ENCODE results near the gene ZNF329. TPM values are rescaled to one million over a fixed set of nuclear protein-coding genes. Genes with fewer than 3 reads are reported as not detected.

Gene ZNF329
- total RNA-seq, 1 experiment from 2014 or later: 13.1 TPM

DNA sequence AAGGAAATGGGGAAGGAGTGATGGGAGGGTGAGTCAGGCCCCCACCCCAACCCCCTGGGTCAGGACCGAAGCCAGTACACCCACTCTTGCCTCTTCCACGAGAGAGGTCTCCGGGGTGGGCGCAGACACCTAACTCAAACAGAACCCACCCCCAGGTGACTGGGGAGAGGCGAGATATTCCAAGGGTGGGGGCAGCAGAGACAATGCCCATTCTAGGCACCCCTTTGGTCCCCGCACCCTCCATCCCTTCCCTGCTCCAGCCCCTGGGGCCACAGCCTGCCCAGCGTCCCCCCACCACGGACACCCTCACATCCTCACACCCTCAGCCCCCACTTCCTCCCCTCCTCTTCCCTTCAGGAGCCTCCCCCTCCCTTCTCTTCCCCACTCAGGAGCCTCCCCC is 53.2 kb downstream of the ZNF329 start:
- intact Hi-C loops (cut with micrococcal nuclease; ENCODE audit: unreplicated experiment): no loop called here
- no peaks in the 10 kb centered on the region for H3K4me1 ChIP-seq (ENCODE audit: insufficient read depth, low read length, poor library complexity, severe bottlenecking)
- H3K27ac ChIP-seq (ENCODE audit: low read depth, low read length, poor library complexity, severe bottlenecking): no peak overlapping the region
- CTCF ChIA-PET: no interaction called here
- no peak for TF ChIP-seq EZH2 (IDR thresholded peaks at IDR 0.05; ENCODE audit: borderline replicate concordance, low read depth, low read length, poor library complexity, severe bottlenecking)
- TF ChIP-seq, protein P1, sequence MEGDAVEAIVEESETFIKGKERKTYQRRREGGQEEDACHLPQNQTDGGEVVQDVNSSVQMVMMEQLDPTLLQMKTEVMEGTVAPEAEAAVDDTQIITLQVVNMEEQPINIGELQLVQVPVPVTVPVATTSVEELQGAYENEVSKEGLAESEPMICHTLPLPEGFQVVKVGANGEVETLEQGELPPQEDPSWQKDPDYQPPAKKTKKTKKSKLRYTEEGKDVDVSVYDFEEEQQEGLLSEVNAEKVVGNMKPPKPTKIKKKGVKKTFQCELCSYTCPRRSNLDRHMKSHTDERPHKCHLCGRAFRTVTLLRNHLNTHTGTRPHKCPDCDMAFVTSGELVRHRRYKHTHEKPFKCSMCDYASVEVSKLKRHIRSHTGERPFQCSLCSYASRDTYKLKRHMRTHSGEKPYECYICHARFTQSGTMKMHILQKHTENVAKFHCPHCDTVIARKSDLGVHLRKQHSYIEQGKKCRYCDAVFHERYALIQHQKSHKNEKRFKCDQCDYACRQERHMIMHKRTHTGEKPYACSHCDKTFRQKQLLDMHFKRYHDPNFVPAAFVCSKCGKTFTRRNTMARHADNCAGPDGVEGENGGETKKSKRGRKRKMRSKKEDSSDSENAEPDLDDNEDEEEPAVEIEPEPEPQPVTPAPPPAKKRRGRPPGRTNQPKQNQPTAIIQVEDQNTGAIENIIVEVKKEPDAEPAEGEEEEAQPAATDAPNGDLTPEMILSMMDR (conservative IDR thresholded peaks at IDR 0.05; ENCODE audit: low read depth, low read length): no peak
- peak overlapping the region; percentile 78 for H3K4me3 ChIP-seq (ENCODE audit: low read depth, low read length, poor library complexity, severe bottlenecking)
- no peaks in the 10 kb centered on the region for H3K27me3 ChIP-seq (replicated peaks; ENCODE audit: insufficient read depth, low read depth, low read length, poor library complexity)
- no peaks in the 10 kb centered on the region for H3K36me3 ChIP-seq (ENCODE audit: insufficient read depth, low read length, poor library complexity, severe bottlenecking)
- no peak for DNase-seq (ENCODE audit: low spot score)
- peaks cover 25% of the 10 kb centered on the region for H3K9me3 ChIP-seq (ENCODE audit: low read depth, low read length, poor library complexity, severe bottlenecking)
- BruUV-seq (replicated peaks): no TSS peak
- POLR2A ChIA-PET (ENCODE audit: low non-redundant PET): interaction anchor here (0.6 kb wide), 1 partner anchor 11 kb away, joined by 5 read pairs; no protein-coding TSS in a partner anchor

- DNase-seq (ENCODE audit: low spot score): no peak
- Histone ChIP-seq H3K9me3 (ENCODE audit: low read depth, low read length, poor library complexity, severe bottlenecking) (peaks cover 25% of the 10 kb centered on the region), H3K36me3 (ENCODE audit: insufficient read depth, low read length, poor library complexity, severe bottlenecking) (no peaks in the 10 kb centered on the region), H3K27me3 (replicated peaks; ENCODE audit: insufficient read depth, low read depth, low read length, poor library complexity) (no peaks in the 10 kb centered on the region), H3K27ac (ENCODE audit: low read depth, low read length, poor library complexity, severe bottlenecking) (no peak overlapping the region), H3K4me3 (ENCODE audit: low read depth, low read length, poor library complexity, severe bottlenecking) (no peak overlapping the region), H3K4me1 (ENCODE audit: insufficient read depth, low read length, poor library complexity, severe bottlenecking) (no peaks in the 10 kb centered on the region)
- intact Hi-C loops (cut with micrococcal nuclease; ENCODE audit: unreplicated experiment): no loop called here
- ChIA-PET POLR2A (ENCODE audit: low non-redundant PET) (no interaction called here), CTCF (no interaction called here)
- TF ChIP-seq, protein P1 (conservative IDR thresholded peaks at IDR 0.05; ENCODE audit: low read depth, low read length): no peak
- BruUV-seq (replicated peaks): no TSS peak
Observed at GRCh38 chr19:58096884-58097283, 53.7 kb downstream of the ZNF329 start.

DNA sequence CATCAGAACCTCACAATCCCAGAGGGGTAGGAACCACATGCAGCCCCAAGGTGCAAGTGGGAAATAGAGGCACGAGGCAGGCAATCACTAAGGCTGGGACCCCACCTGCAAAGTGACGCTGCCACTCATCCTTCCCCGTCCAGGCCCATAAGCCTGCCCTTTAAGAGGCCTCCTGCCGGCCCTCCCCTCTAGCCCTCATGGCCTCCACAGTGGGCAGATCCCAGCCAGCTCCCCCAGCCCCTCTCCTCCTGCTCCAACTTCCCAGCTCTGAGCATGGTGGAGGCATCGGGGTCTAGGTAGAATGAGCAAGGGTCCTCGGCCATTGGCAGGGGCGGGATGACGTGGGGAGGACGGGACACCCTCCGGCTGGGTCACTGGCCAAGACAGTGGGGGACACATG is 55.3 kb downstream of the ZNF329 start:
- POLR2A ChIA-PET (ENCODE audit: low non-redundant PET): no interaction called here

More for the DNA sequence above, 55.3 kb downstream of the ZNF329 start:
- BruUV-seq (replicated peaks): no TSS peak
- Histone ChIP-seq H3K27ac (ENCODE audit: low read depth, low read length, poor library complexity, severe bottlenecking) (no peak overlapping the region), H3K4me1 (ENCODE audit: insufficient read depth, low read length, poor library complexity, severe bottlenecking) (no peaks in the 10 kb centered on the region), H3K9me3 (ENCODE audit: low read depth, low read length, poor library complexity, severe bottlenecking) (peaks cover 23% of the 10 kb centered on the region), H3K4me3 (ENCODE audit: low read depth, low read length, poor library complexity, severe bottlenecking) (no peak overlapping the region), H3K27me3 (replicated peaks; ENCODE audit: insufficient read depth, low read depth, low read length, poor library complexity) (no peaks in the 10 kb centered on the region), H3K36me3 (ENCODE audit: insufficient read depth, low read length, poor library complexity, severe bottlenecking) (no peaks in the 10 kb centered on the region)
- no peak for DNase-seq (ENCODE audit: low spot score)
- TF ChIP-seq, protein P1 (conservative IDR thresholded peaks at IDR 0.05; ENCODE audit: low read depth, low read length): no peak
- TF ChIP-seq EZH2 (IDR thresholded peaks at IDR 0.05; ENCODE audit: borderline replicate concordance, low read depth, low read length, poor library complexity, severe bottlenecking): no peak
- intact Hi-C loops (cut with micrococcal nuclease; ENCODE audit: unreplicated experiment): no loop called here
- CTCF ChIA-PET: no interaction called here

Data from A673 (cell line).